Measurements from ENCODE around the gene LYPD6B.

The LYPD6B gene

DNA sequence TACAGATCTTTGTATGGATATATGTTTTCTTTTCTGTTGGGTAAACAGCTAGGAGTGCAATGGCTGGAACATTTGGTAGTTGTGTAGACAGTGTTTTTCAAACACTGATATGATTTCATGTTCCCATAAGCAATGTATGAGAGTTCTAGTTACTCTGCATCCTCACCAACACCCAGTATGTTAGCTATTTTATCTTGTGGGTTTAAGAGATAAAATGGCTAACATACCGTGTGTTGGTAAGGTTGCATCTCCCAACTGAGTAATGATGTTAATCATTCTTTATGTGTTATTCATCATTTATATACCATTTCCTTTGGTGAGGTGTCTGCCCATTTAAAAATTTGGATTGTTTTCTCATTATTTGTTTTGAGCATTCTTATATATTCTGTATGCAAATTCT lies 65.7 kb downstream of the LYPD6B start:
- no peak for DNase-seq (ENCODE audit: low read depth in 1 of 2, low spot score in 1 of 2)

DNA sequence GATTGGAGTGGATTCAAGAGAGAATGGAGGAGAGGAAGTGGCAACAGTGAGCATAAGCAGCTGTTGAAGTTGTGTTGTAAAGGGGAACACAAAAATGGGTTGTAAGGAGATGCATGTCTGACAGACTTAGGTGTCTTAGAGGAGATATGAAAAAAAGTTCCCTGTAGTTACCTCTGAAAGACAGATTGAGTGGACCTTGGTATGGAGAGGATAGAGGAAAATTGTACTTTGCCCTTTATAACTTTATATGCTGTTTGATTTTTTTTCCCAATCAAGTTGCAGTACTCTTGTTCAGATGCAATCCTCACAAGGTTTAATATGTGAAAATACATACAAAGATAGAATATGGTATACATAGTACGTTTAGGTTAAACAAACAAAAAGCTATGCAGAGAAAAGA lies 73.6 kb downstream of the LYPD6B start:
- DNase-seq (ENCODE audit: low read depth in 1 of 2, low spot score in 1 of 2): no peak

DNA sequence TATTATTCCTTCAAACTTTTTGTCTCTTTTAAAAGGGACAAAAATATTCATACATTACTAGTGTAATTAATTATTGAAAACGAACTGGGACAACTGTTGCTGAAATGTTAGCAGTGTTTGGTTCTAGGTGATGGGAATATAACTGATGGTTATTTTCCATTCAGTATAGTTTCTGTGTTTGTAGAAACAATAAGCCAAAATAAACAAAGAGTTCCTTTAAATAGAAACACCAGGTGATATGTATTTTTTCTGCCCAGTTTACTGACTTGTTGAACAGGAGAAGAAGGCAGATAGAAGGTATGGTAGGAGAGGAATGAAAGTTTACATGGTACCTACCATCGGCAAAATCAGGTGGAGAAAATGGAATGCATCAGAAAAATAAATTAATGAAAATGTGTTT lies 74.2 kb downstream of the LYPD6B start:
- DNase-seq (ENCODE audit: low read depth in 1 of 2, low spot score in 1 of 2): no peak

DNA sequence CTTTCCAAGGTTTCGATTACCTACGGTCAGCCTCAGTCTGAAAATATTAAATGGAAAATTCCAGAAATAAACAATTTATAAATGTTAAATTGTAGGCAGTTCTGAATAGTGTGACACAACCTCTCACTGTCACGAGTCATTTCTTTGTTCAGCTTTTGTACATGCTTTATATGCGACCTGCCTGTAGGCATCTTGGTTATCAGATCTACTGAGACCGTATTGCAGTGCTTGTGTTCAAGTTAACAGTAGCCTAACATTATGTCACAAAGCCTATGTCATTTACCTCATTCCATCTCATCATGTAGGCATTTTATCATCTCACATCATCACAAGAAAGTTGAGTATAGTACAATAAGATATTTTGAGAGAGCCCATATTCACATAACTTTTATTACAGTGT lies 77.3 kb downstream of the LYPD6B start:
- DNase-seq (ENCODE audit: low read depth in 1 of 2, low spot score in 1 of 2): no peak

DNA sequence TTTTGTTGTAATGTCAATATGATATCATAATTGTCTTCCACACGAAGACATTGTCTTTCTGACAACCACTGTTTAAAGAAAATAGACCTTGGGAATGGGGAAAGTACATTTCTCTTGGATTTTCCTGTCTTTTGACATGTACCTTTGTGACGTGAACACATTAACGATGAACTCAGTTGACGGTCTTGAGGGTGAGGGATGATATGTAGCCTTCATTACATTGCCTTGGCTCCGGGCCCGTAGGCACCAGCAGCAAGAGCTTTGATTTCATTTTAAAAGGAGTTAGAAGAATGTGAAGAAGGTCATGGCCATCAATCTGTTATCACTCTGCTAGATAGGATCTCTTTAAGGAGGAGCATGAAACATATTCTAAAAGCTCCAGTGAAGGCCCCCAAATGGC lies 80.9 kb downstream of the LYPD6B start:
- DNase-seq (ENCODE audit: low read depth in 1 of 2, low spot score in 1 of 2): no peak

DNA sequence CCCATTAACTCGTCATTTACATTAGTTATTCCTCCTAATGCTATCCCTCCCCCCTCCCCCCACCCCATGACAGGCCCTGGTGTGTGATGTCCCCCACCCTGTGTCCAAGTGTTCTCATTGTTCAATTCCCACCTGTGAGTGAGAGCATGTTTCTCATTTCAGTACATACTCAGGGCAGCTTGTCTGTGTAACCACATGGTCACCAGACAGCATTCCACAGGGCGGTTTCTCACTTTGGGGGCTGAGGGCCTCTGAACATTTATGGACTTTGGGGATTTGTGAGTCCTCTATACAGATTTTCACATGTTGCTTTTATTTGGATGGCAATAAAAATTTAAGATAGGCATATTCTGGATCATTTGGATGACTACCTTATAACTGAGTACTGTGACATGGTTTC lies 84.0 kb downstream of the LYPD6B start:
- DNase-seq (ENCODE audit: low read depth in 1 of 2, low spot score in 1 of 2): no peak

DNA sequence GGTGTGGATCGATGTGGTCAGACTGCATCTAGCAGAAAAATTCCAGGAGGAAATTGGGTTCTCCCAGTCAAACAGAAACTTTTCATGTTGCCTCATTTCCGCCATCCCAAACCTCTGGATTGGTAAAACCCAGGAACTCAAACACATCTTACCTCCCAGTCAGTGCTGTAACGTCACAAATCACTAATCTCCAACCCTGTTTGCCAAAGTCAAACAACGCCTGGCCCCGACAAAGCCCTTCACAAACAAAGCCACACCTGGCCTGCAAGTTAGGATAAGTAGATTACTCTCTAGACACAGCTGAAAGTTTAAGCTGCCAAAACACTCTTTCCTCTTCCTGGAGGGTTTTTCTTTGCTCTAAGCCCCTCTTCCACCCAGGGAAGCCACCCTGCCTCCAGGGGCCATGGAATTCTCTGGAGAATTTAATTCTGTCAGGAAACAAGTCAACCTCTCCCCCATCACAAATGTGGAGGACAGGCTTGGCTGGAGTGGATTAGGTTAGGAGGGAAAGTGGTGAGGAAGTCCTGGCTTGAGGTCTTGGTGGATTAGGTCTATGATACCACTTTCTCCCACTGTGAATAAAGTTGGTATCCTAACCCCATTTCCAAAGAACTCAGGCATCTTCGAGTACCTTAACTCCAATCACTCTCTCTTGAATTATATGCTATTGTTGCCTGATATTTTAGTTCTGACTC lies 86.7 kb downstream of the LYPD6B start:
- no peak for DNase-seq (ENCODE audit: low read depth in 1 of 2, low spot score in 1 of 2)

DNA sequence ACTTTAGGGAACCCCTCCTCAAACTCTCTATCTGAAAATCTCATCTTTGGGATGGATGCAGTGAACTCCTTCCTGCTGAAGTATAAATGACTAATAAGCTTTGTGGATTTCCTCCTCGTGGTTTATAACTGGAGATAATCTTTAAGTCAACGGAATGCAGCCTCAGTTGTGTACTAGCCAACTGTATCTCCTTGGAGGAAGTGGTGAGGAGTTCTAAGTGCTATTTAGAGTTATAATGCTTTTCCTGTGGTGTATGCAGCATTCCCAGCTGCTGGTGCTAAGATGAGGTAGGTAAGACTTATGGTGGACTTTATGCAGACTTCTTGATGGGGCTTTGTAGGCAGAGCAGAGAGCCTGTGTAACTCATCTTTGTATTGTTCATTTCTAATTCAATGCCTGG lies 90.9 kb downstream of the LYPD6B start:
- DNase-seq (ENCODE audit: low read depth in 1 of 2, low spot score in 1 of 2): no peak

DNA sequence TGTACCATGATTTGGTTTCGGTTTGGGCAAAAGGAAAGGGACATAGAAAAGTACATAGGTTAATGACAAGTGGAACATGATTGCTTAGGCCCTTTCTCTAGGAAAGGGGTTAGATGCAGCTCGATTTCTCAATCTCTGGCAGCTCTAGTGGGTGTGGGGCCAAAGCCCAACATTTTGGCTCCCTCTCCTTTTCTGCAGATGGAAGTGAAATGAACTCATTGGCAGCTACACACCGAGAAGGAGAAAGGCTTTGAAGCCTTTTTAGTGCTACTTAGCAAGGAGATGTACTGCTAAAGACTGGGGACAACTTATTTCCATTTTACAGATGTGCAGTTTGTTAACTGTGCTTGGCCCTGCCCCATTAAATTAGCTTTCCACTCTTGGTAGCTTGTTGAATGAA lies 93.8 kb downstream of the LYPD6B start:
- no peak for DNase-seq (ENCODE audit: low read depth in 1 of 2, low spot score in 1 of 2)

DNA sequence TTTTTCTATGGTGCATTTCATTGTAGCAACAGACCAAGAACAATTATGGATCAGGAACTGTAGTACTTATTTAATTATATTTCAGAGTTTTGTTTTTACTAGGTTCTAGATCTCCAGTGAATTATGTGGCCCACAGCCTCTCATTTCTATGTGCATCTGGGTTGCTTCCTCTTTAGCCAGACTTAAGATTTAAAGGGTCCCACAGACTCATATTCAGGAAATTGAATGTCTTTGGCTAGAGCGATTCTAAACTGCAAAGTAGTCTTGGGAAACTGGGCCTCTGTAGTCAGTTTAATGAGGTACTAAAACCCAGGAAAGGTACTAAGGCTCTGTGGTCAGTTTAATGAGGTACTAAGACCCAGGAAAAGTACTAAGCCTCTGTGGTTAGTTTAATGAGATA lies 94.4 kb downstream of the LYPD6B start:
- DNase-seq (ENCODE audit: low read depth in 1 of 2, low spot score in 1 of 2): no peak

DNA sequence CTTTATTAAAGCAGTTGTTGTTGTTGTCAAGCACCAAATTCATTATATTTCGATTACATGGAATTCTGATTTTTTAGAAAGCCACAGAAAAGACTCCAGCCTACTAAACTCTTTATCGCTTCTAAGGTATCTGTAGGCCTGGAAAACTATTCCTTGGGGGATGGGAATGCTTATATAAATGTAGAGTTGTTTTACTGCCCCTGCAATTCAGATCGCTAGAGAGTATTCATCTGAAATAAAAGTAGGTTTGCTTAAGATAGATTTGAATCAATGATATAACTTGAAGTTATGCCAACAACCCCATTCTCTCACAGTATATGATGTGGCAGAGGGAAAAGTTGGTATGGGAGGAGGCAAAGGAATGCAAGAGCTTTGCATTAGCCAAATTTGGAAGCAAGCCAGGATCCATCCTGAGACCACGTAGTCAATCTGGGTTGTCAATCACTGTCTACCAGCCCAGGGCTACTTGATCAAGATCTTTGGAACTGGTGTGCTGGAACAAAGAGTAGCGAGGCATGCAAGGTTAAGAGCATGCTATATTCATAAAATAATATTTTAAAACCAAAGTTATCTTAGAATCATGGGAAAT lies 95.9 kb downstream of the LYPD6B start:
- no peak for DNase-seq (ENCODE audit: low read depth in 1 of 2, low spot score in 1 of 2)

DNA sequence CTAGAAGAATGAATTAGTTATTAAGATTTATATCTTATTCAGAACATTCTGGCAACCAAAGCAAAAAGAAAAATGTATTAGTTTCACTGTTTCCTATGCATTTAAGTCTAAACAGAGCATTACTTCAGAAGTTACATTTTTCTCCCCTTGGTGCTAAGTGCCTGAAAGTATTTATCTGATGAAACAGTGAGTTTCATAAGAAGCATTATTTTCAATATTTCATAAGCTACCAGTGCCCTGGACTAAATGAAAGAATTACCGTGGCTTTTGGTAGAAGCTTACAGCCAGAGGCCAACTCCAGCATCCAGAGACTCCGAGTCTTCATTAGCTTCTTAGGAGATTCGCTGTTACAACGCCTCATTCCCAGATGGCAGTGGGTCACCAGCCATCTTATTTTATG lies 97.6 kb downstream of the LYPD6B start:
- no peak for DNase-seq (ENCODE audit: low read depth in 1 of 2, low spot score in 1 of 2)

DNA sequence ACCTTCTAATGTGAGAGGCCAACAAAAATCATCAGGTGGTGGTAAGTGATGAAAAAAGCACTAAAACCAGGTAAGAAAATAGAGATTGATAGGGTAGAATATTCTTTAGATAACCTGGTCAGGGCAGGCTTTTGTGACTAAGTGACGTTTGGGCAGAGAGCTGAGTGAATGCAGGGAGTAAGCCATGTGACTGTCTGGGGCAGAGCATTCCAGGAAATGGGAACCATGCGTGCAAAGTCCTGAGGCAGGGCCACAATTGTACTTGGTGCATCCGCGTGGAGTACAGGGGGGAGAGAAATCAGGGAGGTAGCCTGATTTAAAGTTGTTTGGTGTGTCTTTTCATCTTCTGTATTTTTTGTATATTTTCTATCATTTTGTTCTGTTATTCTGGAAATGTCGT lies 102.5 kb downstream of the LYPD6B start:
- DNase-seq (ENCODE audit: low read depth in 1 of 2, low spot score in 1 of 2): no peak

DNA sequence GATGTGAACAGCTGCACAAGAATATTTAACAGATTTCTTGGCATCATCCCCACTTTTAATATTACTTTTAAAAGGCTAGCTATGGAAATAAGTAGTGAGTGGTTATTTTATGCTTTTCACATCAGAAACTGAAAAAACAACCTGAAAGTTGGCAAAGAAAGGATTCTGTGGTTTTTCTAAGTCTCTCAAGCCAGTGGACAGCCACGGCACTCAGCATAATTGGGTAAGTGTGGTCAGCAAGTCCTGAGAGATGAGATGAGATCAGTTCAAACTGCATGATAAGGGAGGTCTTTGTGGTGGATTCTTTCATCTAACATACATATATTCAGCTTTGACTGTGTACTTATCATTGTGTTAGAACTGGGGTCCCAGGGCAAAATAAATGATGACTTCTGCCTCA lies 105.2 kb downstream of the LYPD6B start:
- no peak for DNase-seq (ENCODE audit: low read depth in 1 of 2, low spot score in 1 of 2)

DNA sequence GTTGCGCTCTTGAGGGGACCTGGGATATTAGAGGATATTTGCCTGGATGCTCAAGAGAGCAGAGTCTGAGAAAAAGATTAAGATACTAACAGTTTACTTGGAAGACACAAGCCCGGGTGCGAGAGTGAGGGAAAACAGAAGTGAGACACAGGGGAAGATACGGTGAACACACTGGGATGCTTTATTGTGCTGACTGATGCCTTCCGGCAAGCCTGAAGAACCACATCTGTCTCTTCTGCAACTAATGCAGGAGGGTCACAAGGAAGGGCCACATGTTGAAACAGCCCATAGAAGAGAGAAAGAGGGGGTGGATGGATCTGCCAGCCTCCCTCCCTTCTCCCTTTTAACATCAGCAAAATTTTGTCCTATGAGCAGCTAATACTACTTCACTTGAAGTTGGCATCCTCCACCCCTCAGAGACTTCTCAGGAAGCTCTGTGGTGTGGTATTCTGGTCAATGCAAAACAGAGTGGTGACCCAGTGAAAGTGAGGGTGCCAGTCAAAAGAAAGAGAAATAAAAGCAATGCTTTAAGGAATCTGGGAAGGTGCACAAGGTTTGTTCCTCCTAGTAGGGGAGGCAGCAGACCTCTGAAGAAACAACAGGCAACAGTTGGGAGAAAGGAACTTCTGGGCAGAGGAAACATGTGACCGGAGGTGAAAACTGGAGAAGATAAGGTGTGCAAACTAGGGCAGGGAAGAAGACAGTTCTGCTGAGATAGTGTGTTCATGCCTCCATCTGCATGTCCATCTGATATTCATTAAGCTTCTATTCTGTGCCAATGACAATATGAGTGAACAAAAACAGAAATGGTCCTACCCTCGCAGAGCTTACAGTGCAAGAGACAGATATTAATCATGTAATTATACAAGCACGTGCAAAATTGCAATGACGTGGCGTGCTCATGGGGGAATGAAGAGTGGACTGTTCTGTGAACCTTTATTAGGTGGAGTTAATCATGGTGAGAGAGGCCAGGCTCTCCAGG lies 107.1 kb downstream of the LYPD6B start:
- no peak for DNase-seq (ENCODE audit: low read depth in 1 of 2, low spot score in 1 of 2)

DNA sequence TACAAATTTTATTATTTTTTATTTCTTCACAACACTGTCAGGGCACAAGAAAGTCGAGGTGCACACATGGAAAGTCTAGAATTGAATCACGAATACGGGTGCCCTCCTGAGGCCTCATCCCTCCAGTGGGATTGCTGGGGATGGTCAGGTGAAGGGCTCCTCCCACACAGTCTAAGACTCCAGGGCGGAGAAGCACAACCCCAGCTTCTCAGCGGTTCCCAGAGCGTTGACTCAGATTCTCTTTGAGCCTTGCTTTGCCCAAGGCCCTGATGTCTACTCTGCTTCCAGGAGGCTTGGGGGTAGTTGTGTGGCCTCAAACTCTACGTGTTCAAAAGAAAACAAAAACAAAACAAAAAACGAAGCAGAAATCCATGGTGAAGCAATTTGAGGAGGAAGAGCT lies 108.4 kb downstream of the LYPD6B start:
- DNase-seq (ENCODE audit: low read depth in 1 of 2, low spot score in 1 of 2): no peak

DNA sequence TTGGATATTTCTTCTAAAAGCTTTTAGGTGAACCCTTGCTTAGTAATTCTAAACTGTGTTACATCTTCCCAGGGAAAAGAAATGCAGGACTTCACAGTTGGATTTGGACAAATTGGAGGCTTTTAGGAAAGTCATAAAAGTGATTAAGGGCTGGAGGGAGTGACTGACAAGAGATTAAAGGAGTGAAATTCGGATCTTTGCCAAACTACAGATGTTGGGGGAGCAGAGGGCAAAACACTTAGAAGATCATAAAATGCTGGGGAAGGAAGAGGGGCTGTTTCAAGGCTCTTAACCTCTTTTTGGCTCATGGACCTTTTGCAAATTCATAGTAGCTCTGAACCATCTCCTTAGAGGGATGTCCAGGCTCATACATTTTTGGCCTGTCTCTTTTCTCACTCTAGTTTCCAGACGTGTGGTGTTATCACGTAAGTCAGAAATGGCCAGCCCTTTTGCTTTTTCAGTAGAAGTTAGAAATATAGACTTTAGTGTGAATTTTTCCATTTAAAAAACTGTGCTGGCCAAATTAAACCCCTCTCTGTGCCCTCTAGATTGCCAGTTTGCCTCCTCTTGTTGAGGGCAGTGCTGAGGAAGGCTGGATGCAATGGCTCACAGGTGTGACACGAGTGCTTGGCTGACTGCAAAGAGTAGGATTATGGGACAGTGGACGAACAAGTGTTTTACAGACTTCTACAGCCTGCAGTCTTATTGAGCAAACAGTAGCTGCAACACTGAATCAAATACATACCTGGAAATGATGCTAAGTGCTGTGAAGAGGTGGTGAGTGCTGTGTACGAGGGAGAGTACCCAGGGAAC lies 109.9 kb downstream of the LYPD6B start:
- no peak for DNase-seq (ENCODE audit: low read depth in 1 of 2, low spot score in 1 of 2)

DNA sequence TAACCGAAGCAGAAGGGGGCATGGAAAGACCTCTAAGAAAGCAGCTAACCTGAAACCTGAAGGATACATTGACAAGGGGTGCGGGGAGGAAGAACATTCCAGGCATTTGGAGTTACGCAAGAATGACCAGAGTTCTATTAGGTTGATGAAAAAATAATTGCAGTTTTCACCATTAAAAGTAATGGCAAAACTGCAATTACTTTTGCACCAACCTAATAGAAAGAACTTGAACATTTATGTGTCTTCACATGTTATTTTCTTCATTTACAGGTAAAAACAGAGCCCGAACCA lies 110.5 kb downstream of the LYPD6B start:
- no peak for DNase-seq (ENCODE audit: low read depth in 1 of 2, low spot score in 1 of 2)

DNA sequence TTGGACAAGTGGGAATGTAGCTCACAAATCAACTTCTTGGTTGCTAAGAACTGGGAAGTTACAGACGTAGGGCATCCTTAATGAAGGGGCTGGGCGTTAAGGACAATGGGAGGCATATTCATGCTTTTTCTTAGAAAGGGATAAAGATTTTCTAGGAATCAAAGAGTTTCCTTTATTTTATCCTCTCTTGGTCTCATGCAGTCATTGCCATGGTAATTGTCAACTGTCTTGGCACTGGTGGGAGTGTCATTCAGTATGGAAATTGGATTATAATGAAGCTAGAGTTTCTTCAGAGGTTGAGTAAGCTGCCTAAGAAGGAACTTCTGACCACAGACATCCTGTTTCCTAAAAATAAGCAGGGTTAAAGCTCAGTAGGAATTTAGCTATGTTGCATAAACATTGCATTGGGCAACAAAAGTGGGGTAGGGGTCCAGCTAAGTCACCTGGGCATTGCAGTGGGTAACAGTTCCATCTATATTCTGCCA lies 114.0 kb downstream of the LYPD6B start:
- no peak for DNase-seq (ENCODE audit: low read depth in 1 of 2, low spot score in 1 of 2)

DNA sequence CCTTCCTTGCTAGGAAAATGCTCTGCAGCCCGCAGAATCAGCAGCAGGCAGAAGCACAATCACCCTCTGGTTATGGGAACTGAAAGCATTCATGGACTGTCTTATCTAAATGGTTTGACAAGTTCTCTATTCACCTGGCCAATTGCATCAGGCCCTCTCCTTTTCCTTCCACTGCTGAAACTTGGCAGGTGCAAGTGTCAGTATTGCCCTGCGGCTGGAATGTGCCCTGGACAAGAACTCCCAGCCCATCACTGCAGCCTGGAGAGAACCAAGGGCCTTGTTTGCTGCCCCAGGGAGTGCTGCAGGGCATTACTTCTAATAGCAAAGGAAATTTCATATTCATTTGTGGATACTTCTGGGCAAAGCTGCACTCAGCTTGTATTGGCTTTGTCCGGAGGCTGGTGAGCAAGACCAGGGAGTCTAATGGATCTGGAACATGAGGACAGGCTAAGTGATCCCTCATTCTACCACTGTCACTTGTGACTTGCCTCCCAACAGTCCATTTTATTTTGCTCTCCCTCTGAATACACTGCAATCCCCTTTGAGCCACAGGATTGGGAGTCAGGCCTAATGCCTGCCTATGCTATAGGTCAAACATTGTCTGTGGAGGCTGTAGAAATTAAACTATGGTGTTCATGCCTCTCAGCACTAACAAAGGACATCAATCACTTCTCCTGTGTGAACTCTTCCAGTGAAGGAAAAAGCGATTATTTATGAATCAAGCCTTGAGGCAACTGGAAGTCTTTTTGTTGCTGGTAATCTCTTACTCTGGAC lies 116.9 kb downstream of the LYPD6B start:
- DNase-seq (ENCODE audit: low read depth in 1 of 2, low spot score in 1 of 2): no peak

DNA sequence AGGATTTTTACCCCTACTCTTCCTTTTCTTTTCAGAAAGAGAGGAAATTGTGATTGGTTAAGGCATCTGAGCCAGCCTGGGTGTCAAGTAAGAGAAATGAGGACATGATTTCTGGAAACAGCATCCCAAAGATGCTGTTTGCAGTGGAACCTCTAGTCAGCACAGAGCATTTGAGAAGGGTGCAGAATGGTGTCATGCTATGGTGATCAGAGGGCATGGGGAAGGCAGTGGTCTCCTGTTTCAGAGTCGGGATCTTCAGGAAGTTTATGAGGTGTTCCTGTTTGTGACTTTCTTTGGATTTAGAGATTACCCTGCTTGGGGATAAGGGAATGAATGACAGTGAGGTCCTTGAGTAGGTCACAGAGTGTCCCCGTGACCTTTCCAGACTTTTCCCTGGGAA lies 117.5 kb downstream of the LYPD6B start:
- no peak for DNase-seq (ENCODE audit: low read depth in 1 of 2, low spot score in 1 of 2)
